Parathyroid adenoma (tissue), 2 donors: ENCODE measurements around the gene CCL25.

Experiments
- H2AFZ ChIP-seq: fragments of 300-600 bp; sonication (generic); one replicate; pipeline ENCODE4 v1.7.0; 2017; ENCODE audit warnings: antibody characterized with exemption, mild to moderate bottlenecking
- H3K27ac ChIP-seq: fragments of 300-600 bp; sonication (generic); one replicate; pipeline ENCODE4 v1.7.0; 2017
- H3K27me3 ChIP-seq: fragments of 300-600 bp; sonication (generic); one replicate; pipeline ENCODE4 v1.7.0; 2017; ENCODE audit warnings: low read length; ENCODE audit not compliant: control insufficient read depth, insufficient read depth
- H3K36me3 ChIP-seq: fragments of 300-600 bp; sonication (generic); one replicate; pipeline ENCODE4 v1.7.0; 2017; ENCODE audit warnings: low read length; ENCODE audit not compliant: control insufficient read depth, insufficient read depth
- H3K4me1 ChIP-seq: fragments of 300-600 bp; sonication (generic); one replicate; pipeline ENCODE4 v1.7.0; 2017; ENCODE audit warnings: control low read depth
- H3K4me2 ChIP-seq: fragments of 300-600 bp; sonication (generic); one replicate; pipeline ENCODE4 v1.7.0; 2017; ENCODE audit warnings: low read length
- H3K4me3 ChIP-seq: fragments of 300-600 bp; sonication (generic); one replicate; pipeline ENCODE4 v1.7.0; 2017; ENCODE audit warnings: low read depth, low read length
- H3K79me2 ChIP-seq: fragments of 300-600 bp; sonication (generic); one replicate; pipeline ENCODE4 v1.7.0; 2017; ENCODE audit warnings: control low read depth
- H3K9ac ChIP-seq: fragments of 300-600 bp; sonication (generic); one replicate; pipeline ENCODE4 v1.7.0; 2017; ENCODE audit warnings: mild to moderate bottlenecking
- H3K9me3 ChIP-seq: fragments of 300-600 bp; sonication (generic); one replicate; pipeline ENCODE4 v1.7.0; 2017; ENCODE audit warnings: low read length; ENCODE audit not compliant: control insufficient read depth
- TF ChIP-seq, protein P1 (sequence below): fragments of 300-600 bp; sonication (generic); IDR thresholded peaks from one replicate; pipeline ENCODE4 v1.7.0; 2017; ENCODE audit warnings: antibody characterized with exemption, mild to moderate bottlenecking
- donor health status: primary hyperparathyroidism.

Gene CCL25

DNA sequence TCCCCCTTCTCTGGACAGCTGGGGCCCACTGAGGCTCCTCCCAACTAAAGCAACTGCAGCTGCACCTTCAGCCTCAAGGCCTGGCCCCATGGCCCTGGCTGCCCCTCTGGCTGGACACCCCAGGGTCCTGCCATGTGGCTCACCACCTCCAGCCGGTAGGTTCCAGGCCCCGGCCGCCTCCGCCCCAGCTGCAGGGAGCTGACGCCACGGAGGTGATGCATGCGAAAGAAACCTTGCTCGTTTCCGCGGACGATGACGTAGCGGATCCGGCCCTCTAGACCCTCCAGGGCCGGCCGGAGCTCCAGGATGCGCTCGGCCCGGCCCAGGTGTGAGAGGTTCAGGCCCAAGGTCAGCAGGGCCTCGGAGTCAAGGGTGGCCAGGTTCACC, 13.3 kb downstream of the CCL25 start:
- Histone ChIP-seq H3K4me2 (no peak overlapping the region), H3K9ac (no peak overlapping the region), H3K27me3 (no peaks in the 10 kb centered on the region), H3K4me1 (no peaks in the 10 kb centered on the region), H3K79me2 (no peaks in the 10 kb centered on the region), H2AFZ (no peak overlapping the region), H3K27ac (no peak overlapping the region), H3K9me3 (no peaks in the 10 kb centered on the region), H3K36me3 (no peaks in the 10 kb centered on the region), H3K4me3 (no peak overlapping the region)
- TF ChIP-seq, protein P1, sequence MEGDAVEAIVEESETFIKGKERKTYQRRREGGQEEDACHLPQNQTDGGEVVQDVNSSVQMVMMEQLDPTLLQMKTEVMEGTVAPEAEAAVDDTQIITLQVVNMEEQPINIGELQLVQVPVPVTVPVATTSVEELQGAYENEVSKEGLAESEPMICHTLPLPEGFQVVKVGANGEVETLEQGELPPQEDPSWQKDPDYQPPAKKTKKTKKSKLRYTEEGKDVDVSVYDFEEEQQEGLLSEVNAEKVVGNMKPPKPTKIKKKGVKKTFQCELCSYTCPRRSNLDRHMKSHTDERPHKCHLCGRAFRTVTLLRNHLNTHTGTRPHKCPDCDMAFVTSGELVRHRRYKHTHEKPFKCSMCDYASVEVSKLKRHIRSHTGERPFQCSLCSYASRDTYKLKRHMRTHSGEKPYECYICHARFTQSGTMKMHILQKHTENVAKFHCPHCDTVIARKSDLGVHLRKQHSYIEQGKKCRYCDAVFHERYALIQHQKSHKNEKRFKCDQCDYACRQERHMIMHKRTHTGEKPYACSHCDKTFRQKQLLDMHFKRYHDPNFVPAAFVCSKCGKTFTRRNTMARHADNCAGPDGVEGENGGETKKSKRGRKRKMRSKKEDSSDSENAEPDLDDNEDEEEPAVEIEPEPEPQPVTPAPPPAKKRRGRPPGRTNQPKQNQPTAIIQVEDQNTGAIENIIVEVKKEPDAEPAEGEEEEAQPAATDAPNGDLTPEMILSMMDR, result no peak

GRCh38 chr19:8069096-8069973, 16.8 kb downstream of the CCL25 start:
- no peaks in the 10 kb centered on the region for H3K4me1 ChIP-seq
- TF ChIP-seq, protein P1, result peak; percentile 14
- H3K4me2 ChIP-seq, result no peak overlapping the region
- H3K9me3 ChIP-seq, result no peaks in the 10 kb centered on the region
- H3K27ac ChIP-seq, result no peak overlapping the region
- no peaks in the 10 kb centered on the region for H3K36me3 ChIP-seq
- no peak overlapping the region for H3K9ac ChIP-seq
- no peak overlapping the region for H3K4me3 ChIP-seq
- no peaks in the 10 kb centered on the region for H3K27me3 ChIP-seq
- H2AFZ ChIP-seq, result no peak overlapping the region
- no peaks in the 10 kb centered on the region for H3K79me2 ChIP-seq

DNA sequence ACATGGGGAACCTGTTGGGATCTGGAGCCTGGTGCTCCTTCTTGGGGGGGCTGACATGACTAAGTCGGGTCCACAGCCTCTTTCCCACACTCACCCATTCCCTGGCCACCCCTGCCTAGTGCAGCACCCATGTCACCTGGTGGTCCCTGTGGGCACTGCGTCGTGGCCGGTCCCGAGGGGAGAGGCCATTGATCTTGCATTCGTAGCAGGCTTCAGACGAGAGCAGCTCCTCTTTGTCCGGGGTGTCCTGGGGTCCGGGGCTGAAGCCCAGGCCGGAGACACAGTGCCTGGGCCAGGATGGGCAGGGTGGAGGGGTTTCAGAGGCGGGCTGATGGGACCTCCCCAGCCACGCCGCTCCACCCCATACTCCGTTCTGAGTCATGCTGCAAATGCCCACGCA, 19.4 kb downstream of the CCL25 start:
- Histone ChIP-seq H3K36me3 (no peaks in the 10 kb centered on the region), H3K4me2 (no peak overlapping the region), H2AFZ (no peak overlapping the region), H3K4me1 (no peaks in the 10 kb centered on the region), H3K9ac (no peak overlapping the region), H3K27me3 (no peaks in the 10 kb centered on the region), H3K27ac (no peak overlapping the region), H3K9me3 (no peaks in the 10 kb centered on the region), H3K4me3 (no peak overlapping the region), H3K79me2 (no peaks in the 10 kb centered on the region)
- TF ChIP-seq, protein P1, result no peak

GRCh38 chr19:8074501-8074900, 21.9 kb downstream of the CCL25 start:
- Histone ChIP-seq H3K4me1 (no peaks in the 10 kb centered on the region), H3K9ac (no peak overlapping the region), H3K4me3 (no peak overlapping the region), H3K27ac (no peak overlapping the region), H3K36me3 (no peaks in the 10 kb centered on the region), H3K79me2 (no peaks in the 10 kb centered on the region), H3K9me3 (no peaks in the 10 kb centered on the region), H3K4me2 (no peak overlapping the region), H3K27me3 (no peaks in the 10 kb centered on the region), H2AFZ (no peak overlapping the region)
- TF ChIP-seq, protein P1, result no peak
